Nephron (organoid): ENCODE data around the gene HSPB2.
A peak's percentile ranks its signal among the peaks of the same experiment; 100 is the strongest.

Source experiments
- H3K27ac Mint-ChIP-seq, 3 experiments: 2 replicates each; pipeline ENCODE4 v1.8.0; 2020; ENCODE audit warnings: mixed read lengths in 3 of 3, mild to moderate bottlenecking in 2 of 3, moderate library complexity in 1 of 3
- H3K27me3 Mint-ChIP-seq: 2 replicates; pipeline ENCODE4 v1.8.0; 2021; ENCODE audit warnings: low read depth, mild to moderate bottlenecking, moderate library complexity, mixed read lengths
- H3K36me3 Mint-ChIP-seq: 2 replicates; pipeline ENCODE4 v1.8.0; 2020; ENCODE audit warnings: low read depth, mixed read lengths
- H3K4me1 Mint-ChIP-seq: 2 replicates; pipeline ENCODE4 v1.8.0; 2020; ENCODE audit warnings: mixed read lengths
- H3K4me3 Mint-ChIP-seq, 3 experiments: 2 replicates each; pipeline ENCODE4 v1.8.0; 2020; ENCODE audit warnings: mild to moderate bottlenecking in 3 of 3, mixed read lengths in 3 of 3, moderate library complexity in 2 of 3
- H3K9me3 Mint-ChIP-seq: 2 replicates; pipeline ENCODE4 v1.8.0; 2020; ENCODE audit warnings: mixed read lengths
- TF ChIP-seq, protein P1 (sequence below), 3 experiments: fragments of 200-600 bp; sonication (generic); IDR thresholded peaks; one replicate each; pipeline ENCODE4 v1.5.0; 2021; ENCODE audit warnings: antibody characterized with exemption in 3 of 3; ENCODE audit not compliant: unreplicated experiment in 3 of 3

Gene HSPB2

GRCh38 chr11:111942829-111943228, 30.3 kb downstream of the HSPB2 start:
- Mint-ChIP-seq H3K4me3 (no peak overlapping the region), H3K4me1 (peaks cover 36% of the 10 kb centered on the region), H3K9me3 (no peaks in the 10 kb centered on the region), H3K27me3 (no peaks in the 10 kb centered on the region), H3K27ac (no peak overlapping the region), H3K36me3 (peaks cover 12% of the 10 kb centered on the region)
- TF ChIP-seq, protein P1, sequence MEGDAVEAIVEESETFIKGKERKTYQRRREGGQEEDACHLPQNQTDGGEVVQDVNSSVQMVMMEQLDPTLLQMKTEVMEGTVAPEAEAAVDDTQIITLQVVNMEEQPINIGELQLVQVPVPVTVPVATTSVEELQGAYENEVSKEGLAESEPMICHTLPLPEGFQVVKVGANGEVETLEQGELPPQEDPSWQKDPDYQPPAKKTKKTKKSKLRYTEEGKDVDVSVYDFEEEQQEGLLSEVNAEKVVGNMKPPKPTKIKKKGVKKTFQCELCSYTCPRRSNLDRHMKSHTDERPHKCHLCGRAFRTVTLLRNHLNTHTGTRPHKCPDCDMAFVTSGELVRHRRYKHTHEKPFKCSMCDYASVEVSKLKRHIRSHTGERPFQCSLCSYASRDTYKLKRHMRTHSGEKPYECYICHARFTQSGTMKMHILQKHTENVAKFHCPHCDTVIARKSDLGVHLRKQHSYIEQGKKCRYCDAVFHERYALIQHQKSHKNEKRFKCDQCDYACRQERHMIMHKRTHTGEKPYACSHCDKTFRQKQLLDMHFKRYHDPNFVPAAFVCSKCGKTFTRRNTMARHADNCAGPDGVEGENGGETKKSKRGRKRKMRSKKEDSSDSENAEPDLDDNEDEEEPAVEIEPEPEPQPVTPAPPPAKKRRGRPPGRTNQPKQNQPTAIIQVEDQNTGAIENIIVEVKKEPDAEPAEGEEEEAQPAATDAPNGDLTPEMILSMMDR (IDR thresholded peaks at IDR 0.05; ENCODE audit: unreplicated experiment in 3 of 3): no peak

DNA sequence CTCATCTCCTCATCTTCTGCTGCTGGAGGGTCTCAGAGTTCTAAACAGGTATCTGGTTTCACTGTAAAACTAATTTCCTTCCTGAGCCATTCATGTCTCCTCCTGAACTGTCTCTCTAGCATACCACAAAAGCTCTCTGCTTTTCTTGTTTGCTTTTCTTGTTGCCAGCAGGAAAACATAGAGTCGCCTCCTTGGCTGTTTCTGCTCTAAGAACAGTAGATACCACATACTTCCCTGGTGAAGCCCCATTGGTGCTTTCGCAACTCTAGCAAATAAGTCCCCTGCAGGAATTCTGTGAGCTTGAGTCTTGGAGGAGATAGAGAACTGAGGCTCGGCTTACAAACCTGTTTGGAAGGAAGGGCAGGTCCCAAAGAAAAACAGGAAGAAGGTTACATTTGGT, 31.6 kb downstream of the HSPB2 start:
- Mint-ChIP-seq H3K27me3 (no peaks in the 10 kb centered on the region), H3K4me1 (peaks cover 23% of the 10 kb centered on the region), H3K4me3 (no peak overlapping the region), H3K27ac (peak overlapping the region; percentile 9 to 79 (median 65)), H3K9me3 (no peaks in the 10 kb centered on the region), H3K36me3 (peaks cover 15% of the 10 kb centered on the region)
- TF ChIP-seq, protein P1 (IDR thresholded peaks at IDR 0.05; ENCODE audit: unreplicated experiment in 3 of 3): no peak

- TF ChIP-seq, protein P1 (IDR thresholded peaks at IDR 0.05; ENCODE audit: unreplicated experiment in 3 of 3): no peak
- peaks cover 16% of the 10 kb centered on the region for H3K36me3 Mint-ChIP-seq
- H3K4me1 Mint-ChIP-seq: peaks cover 23% of the 10 kb centered on the region
- no peak overlapping the region for H3K4me3 Mint-ChIP-seq
- peak overlapping the region in 2 of 3 experiments; percentile 35 to 78 for H3K27ac Mint-ChIP-seq
- H3K9me3 Mint-ChIP-seq: no peaks in the 10 kb centered on the region
- no peaks in the 10 kb centered on the region for H3K27me3 Mint-ChIP-seq
Measured at GRCh38 chr11:111944651-111945051, 32.1 kb downstream of the HSPB2 start.

- no peak overlapping the region for H3K4me3 Mint-ChIP-seq
- no peaks in the 10 kb centered on the region for H3K27me3 Mint-ChIP-seq
- no peaks in the 10 kb centered on the region for H3K9me3 Mint-ChIP-seq
- TF ChIP-seq, protein P1 (IDR thresholded peaks at IDR 0.05; ENCODE audit: unreplicated experiment in 3 of 3): no peak
- peaks cover 19% of the 10 kb centered on the region for H3K36me3 Mint-ChIP-seq
- peak overlapping the region in 2 of 3 experiments; percentile 35 to 78 for H3K27ac Mint-ChIP-seq
- peaks cover 24% of the 10 kb centered on the region for H3K4me1 Mint-ChIP-seq
Measured at GRCh38 chr11:111945198-111945597, 32.7 kb downstream of the HSPB2 start.

- Mint-ChIP-seq H3K4me3 (no peak overlapping the region), H3K36me3 (peaks cover 22% of the 10 kb centered on the region), H3K4me1 (peaks cover 20% of the 10 kb centered on the region), H3K9me3 (peaks cover under 1% of the 10 kb centered on the region), H3K27me3 (no peaks in the 10 kb centered on the region), H3K27ac (no peak overlapping the region)
- TF ChIP-seq, protein P1 (IDR thresholded peaks at IDR 0.05; ENCODE audit: unreplicated experiment in 3 of 3): no peak
Measured at GRCh38 chr11:111946499-111946898, 34.0 kb downstream of the HSPB2 start.

DNA sequence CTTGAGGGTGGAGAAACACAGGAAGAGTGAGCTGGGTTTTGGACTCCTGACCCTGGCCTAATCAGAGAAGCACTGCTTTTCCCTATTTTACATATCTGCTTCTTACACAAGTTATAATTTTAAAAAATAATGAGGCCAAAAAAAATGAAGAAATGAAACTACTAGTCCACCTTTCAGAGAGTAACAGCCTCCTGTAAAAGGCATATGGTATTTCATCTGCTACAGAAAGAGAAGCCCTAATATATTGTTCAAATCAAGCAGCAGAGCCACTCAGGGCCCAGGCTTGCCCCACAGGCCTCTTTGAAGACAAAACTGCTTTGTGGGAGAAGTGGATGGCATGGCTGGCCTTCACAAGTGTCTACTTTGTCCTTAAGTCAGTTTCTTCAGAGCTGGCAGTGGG, 34.6 kb downstream of the HSPB2 start:
- Mint-ChIP-seq H3K36me3 (peaks cover 29% of the 10 kb centered on the region), H3K9me3 (peaks cover 3% of the 10 kb centered on the region), H3K27me3 (no peaks in the 10 kb centered on the region), H3K4me1 (peaks cover 20% of the 10 kb centered on the region), H3K27ac (no peak overlapping the region), H3K4me3 (no peak overlapping the region)
- TF ChIP-seq, protein P1 (IDR thresholded peaks at IDR 0.05; ENCODE audit: unreplicated experiment in 3 of 3): no peak
